Ishikawa (cell line): Measurements from ENCODE around the gene TSEN34.

ENCODE experiments used
- CEBPB ChIP-seq: IDR thresholded peaks from 2 replicates; pipeline ENCODE4 v1.6.1; 2012
- CREB1 ChIP-seq: IDR thresholded peaks from 2 replicates; pipeline ENCODE4 v1.6.1; 2012; ENCODE audit warnings: low read depth
- EGR1 ChIP-seq: IDR thresholded peaks from 2 replicates; pipeline ENCODE4 v1.6.1; 2012
- EP300 ChIP-seq: IDR thresholded peaks from 2 replicates; pipeline ENCODE4 v1.6.1; 2012; ENCODE audit warnings: borderline replicate concordance
- FOXM1 ChIP-seq: IDR thresholded peaks from 2 replicates; pipeline ENCODE4 v1.6.1; 2012; ENCODE audit warnings: low read depth, borderline replicate concordance
- NFIC ChIP-seq: IDR thresholded peaks from 2 replicates; pipeline ENCODE4 v1.6.1; 2012
- RAD21 ChIP-seq: IDR thresholded peaks from 2 replicates; pipeline ENCODE4 v1.6.1; 2012; ENCODE audit warnings: low read depth
- TAF1 ChIP-seq: IDR thresholded peaks from 2 replicates; pipeline ENCODE4 v1.6.1; 2012; ENCODE audit warnings: low read depth, mild to moderate bottlenecking
- TCF12 ChIP-seq: IDR thresholded peaks from 2 replicates; pipeline ENCODE4 v1.6.1; 2012; ENCODE audit warnings: low read depth
- TEAD4 ChIP-seq: IDR thresholded peaks from 2 replicates; pipeline ENCODE4 v1.6.1; 2012
- YY1 ChIP-seq: IDR thresholded peaks from 2 replicates; pipeline ENCODE4 v1.6.1; 2012; ENCODE audit warnings: low read depth
- ZBTB7A ChIP-seq: IDR thresholded peaks from 2 replicates; pipeline ENCODE4 v1.6.1; 2012; ENCODE audit warnings: low read depth
- TF ChIP-seq, protein P1 (sequence below): IDR thresholded peaks from 2 replicates; pipeline ENCODE4 v1.6.1; 2012
- TF ChIP-seq, protein P2 (sequence below): IDR thresholded peaks from 2 replicates; pipeline ENCODE4 v1.6.1; 2012; ENCODE audit warnings: low read depth, mild to moderate bottlenecking
- TF ChIP-seq, protein P3 (sequence below): IDR thresholded peaks from 2 replicates; pipeline ENCODE4 v1.6.1; 2012

Gene TSEN34

GRCh38 chr19:54206030-54206830 lies 15.1 kb downstream of the TSEN34 start:
- TF ChIP-seq, protein P1, sequence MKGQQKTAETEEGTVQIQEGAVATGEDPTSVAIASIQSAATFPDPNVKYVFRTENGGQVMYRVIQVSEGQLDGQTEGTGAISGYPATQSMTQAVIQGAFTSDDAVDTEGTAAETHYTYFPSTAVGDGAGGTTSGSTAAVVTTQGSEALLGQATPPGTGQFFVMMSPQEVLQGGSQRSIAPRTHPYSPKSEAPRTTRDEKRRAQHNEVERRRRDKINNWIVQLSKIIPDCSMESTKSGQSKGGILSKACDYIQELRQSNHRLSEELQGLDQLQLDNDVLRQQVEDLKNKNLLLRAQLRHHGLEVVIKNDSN = no peak
- no peak for TF ChIP-seq TCF12
- no peak for TF ChIP-seq CREB1
- TF ChIP-seq EGR1 = no peak
- TF ChIP-seq NFIC = no peak
- TF ChIP-seq, protein P2, sequence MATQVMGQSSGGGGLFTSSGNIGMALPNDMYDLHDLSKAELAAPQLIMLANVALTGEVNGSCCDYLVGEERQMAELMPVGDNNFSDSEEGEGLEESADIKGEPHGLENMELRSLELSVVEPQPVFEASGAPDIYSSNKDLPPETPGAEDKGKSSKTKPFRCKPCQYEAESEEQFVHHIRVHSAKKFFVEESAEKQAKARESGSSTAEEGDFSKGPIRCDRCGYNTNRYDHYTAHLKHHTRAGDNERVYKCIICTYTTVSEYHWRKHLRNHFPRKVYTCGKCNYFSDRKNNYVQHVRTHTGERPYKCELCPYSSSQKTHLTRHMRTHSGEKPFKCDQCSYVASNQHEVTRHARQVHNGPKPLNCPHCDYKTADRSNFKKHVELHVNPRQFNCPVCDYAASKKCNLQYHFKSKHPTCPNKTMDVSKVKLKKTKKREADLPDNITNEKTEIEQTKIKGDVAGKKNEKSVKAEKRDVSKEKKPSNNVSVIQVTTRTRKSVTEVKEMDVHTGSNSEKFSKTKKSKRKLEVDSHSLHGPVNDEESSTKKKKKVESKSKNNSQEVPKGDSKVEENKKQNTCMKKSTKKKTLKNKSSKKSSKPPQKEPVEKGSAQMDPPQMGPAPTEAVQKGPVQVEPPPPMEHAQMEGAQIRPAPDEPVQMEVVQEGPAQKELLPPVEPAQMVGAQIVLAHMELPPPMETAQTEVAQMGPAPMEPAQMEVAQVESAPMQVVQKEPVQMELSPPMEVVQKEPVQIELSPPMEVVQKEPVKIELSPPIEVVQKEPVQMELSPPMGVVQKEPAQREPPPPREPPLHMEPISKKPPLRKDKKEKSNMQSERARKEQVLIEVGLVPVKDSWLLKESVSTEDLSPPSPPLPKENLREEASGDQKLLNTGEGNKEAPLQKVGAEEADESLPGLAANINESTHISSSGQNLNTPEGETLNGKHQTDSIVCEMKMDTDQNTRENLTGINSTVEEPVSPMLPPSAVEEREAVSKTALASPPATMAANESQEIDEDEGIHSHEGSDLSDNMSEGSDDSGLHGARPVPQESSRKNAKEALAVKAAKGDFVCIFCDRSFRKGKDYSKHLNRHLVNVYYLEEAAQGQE = no peak
- no peak for TF ChIP-seq EP300
- TF ChIP-seq, protein P3, sequence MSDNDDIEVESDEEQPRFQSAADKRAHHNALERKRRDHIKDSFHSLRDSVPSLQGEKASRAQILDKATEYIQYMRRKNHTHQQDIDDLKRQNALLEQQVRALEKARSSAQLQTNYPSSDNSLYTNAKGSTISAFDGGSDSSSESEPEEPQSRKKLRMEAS = no peak
- no peak for TF ChIP-seq CEBPB
- no peak for TF ChIP-seq RAD21
- no peak for TF ChIP-seq FOXM1

DNA sequence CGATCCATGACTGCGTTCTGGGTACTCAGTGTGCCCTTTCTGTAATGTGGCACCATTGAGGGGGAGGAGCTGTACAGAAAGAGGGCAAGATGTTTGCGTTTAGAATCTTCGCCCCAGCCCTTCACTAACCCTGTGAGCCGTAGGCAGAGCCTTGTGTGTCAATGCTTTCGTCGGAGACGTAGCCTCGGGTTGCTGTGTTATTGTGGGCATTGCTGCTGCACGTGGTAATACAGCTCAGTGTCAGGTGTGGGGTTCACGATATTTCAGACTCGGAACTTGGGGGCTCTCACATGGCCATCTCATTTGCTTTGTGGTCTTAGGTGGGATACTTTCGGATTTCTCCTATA lies 15.7 kb downstream of the TSEN34 start:
- TF ChIP-seq TAF1 (no peak), NFIC (no peak), TEAD4 (no peak), YY1 (no peak), RAD21 (no peak), TCF12 (no peak), CEBPB (no peak), FOXM1 (no peak), CREB1 (no peak), ZBTB7A (no peak), EP300 (no peak), EGR1 (no peak)
- TF ChIP-seq, protein P3 = no peak
- TF ChIP-seq, protein P1 = no peak
- TF ChIP-seq, protein P2 = no peak

DNA sequence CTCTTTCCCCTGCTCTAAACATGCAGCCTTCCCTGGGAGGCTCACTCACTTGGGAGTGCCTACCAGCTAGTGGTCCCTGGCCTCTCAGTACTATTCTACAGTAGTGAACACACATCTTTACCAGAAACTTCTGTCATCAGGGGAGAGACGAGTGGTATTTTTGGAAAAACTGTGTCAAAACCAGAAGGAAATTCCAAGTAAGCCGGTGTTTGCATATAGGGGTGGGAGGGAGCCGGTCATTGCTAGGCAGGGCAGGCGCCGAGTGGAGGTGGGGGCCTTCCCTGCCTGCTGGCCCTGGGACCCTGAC lies 16.5 kb downstream of the TSEN34 start:
- TF ChIP-seq ZBTB7A = no peak
- TF ChIP-seq TCF12 = no peak
- TF ChIP-seq, protein P2 = no peak
- no peak for TF ChIP-seq YY1
- no peak for TF ChIP-seq CEBPB
- TF ChIP-seq EP300 = no peak; the same call in 1 of the 2 replicates
- no peak for TF ChIP-seq RAD21
- no peak for TF ChIP-seq CREB1
- no peak for TF ChIP-seq TEAD4
- TF ChIP-seq, protein P3 = no peak
- TF ChIP-seq NFIC = no peak

DNA sequence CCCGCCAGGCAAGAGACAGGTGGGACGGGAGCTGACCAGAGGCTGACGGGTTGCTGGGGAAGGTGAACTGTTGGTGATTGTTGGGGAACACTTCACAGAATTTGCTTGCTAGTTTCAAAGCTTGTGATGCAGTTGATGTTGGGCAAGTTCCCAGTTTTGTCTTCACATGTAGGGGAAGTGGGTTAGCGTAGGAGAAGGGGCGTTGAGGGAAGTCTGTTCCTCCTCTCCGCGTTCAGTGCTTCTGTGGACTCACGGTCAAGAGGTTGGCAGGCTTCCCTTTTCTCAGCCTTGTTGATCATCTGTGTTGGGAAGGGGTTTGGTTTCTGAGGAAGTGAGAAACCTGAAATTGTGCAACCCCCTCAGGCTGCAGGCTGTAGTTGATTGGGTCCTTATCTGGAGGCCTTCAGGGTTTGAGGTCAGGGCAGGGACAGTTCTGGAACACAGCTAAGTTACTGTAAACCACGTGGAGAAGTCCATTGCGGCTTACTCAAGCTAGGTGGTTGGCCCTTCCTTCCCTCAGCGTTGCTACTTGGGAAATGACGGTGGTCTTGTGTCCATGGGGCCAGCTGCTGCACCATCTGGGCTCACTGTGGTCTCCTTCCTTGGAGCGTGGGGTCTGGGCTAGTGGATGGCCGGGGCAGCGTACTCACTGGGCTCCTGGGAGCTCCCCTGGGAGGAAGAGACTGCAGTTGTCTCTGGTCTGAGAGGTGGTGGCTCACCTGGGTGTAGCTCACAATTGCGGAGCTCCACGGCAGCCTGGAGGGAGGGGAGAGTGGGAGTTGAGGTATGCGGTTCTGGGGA lies 17.1 kb downstream of the TSEN34 start:
- TF ChIP-seq, protein P1 = no peak
- no peak for TF ChIP-seq ZBTB7A
- no peak for TF ChIP-seq TEAD4
- no peak for TF ChIP-seq TAF1
- no peak for TF ChIP-seq CEBPB
- TF ChIP-seq RAD21 = no peak
- TF ChIP-seq, protein P2 = no peak
- TF ChIP-seq, protein P3 = no peak
- TF ChIP-seq EGR1 = no peak
- no peak for TF ChIP-seq NFIC
- no peak for TF ChIP-seq YY1
- TF ChIP-seq FOXM1 = no peak
- TF ChIP-seq EP300 = no peak; the same call in 1 of the 2 replicates
- TF ChIP-seq CREB1 = no peak
- TF ChIP-seq TCF12 = no peak
